Right lobe of liver (tissue), 6 donors: ENCODE results near the gene DPH3. TPM values are rescaled to one million over a fixed set of nuclear protein-coding genes. Genes with fewer than 3 reads are reported as not detected.

Experiments
- ATAC-seq, 4 donors: fragments of 200-7000 bp; cut with Tn5 transposase; one replicate each; pipeline ENCODE4 v1.9.1; 2020; ENCODE audit warnings: mild to moderate bottlenecking in 4 of 4, moderate library complexity in 4 of 4
- DNase-seq, 3 donors: peaks; one replicate each; pipeline ENCODE4 v3.0.0-alpha.2; 2020
- H3K27ac ChIP-seq, 3 donors: fragments of 200-600 bp; one replicate each; pipeline ENCODE4 v1.8.0; 2022
- H3K27me3 ChIP-seq, 2 donors: fragments of 200-600 bp; one replicate each; pipeline ENCODE4 v1.8.0; 2022
- H3K36me3 ChIP-seq, 4 donors: fragments of 200-600 bp; sonication (generic) in 1 of 4; one replicate each; pipeline versions ENCODE4 v1.5.1 to v1.8.0; 2017 to 2022; ENCODE audit warnings: control low read depth in 1 of 4
- H3K4me1 ChIP-seq, 4 donors: fragments of 200-600 bp; sonication (generic) in 1 of 4; one replicate each; pipeline versions ENCODE4 v1.5.1 to v1.8.0; 2017 to 2022; ENCODE audit warnings: control low read depth in 1 of 4
- H3K4me3 ChIP-seq, 3 donors: fragments of 200-600 bp; one replicate each; pipeline ENCODE4 v1.8.0; 2022
- H3K9me3 ChIP-seq, 4 donors: fragments of 200-600 bp; sonication (generic) in 1 of 4; one replicate each; pipeline versions ENCODE4 v1.5.1 to v1.8.0; 2017 to 2022; ENCODE audit warnings: control low read depth in 1 of 4
- CTCF ChIP-seq, 4 donors: fragments of 200-600 bp in 3 of 4; fragments of 450-650 bp in 1 of 4; IDR thresholded peaks; one replicate each; pipeline versions ENCODE4 v1.5.1 to v1.8.0; 2016 to 2022; ENCODE audit warnings: antibody characterized with exemption in 4 of 4, mild to moderate bottlenecking in 2 of 4
- POLR2A ChIP-seq: fragments of 450-650 bp; IDR thresholded peaks from one replicate; pipeline ENCODE4 v1.6.1; 2017; ENCODE audit warnings: antibody characterized with exemption, mild to moderate bottlenecking
- WGBS: methylation state at CpG from one replicate; pipeline ENCODE4 v1.1.6; 2018; ENCODE audit warnings: low coverage, low lambda C conversion rate; ENCODE audit not compliant: insufficient coverage; ENCODE audit errors: missing lambda C conversion rate; 5-methylcytosine and 5-hydroxymethylcytosine counted together
- intact Hi-C, 2 donors: fragments of 100-400 bp; cut with DNase I; formaldehyde crosslinking; loops; one replicate each; pipeline versions ENCODE4 v1.11.2 to v1.14.1; 2022
- total RNA-seq, 6 experiments: library from RNA; depleted of rRNA in 2 of 6; stranded (reverse); fragments of >200 nt in 2 of 6; fragmentation: NEBNext Ultra II Directional in 3 of 6; extraction: Animal tissue kit (Norgen Biotek cat#: 25700) in 3 of 6; gene quantifications; one replicate each; pipeline versions ENCODE4 v1.1.0 to v1.2.4, GENCODE V29; 2016 to 2023
- donor health status: DM: no; HTN: yes; CAD: no.
- donor health status: DM: no; HTN: no; CAD: no.
- donor health status: DM: no; HTN: no; CAD: no.
- donor health status: DM: no; HTN: yes; CAD: no.
- donor health status: DM: no; HTN: yes; CAD: no.

Gene DPH3
- total RNA-seq, 6 experiments from 2014 or later: 9.7 to 15.0 (median 12.9) TPM

GRCh38 chr3:16300881-16301359, 36.2 kb upstream of the DPH3 start:
- DNase-seq (no peak), ATAC-seq (peak; percentile 14 to 53 (median 20))
- H3K27ac ChIP-seq: peak overlapping the region in 1 of 3 donors; percentile 16
- intact Hi-C loops: no loop called here
- no peak for TF ChIP-seq CTCF (IDR thresholded peaks at IDR 0.05)
- no peak for TF ChIP-seq POLR2A
- H3K27me3 ChIP-seq: no peaks in the 10 kb centered on the region
- H3K9me3 ChIP-seq: no peaks in the 10 kb centered on the region
- H3K36me3 ChIP-seq: peaks cover 0 to 14% (median 3%) of the 10 kb centered on the region in 4 donors
- H3K4me1 ChIP-seq: peaks cover 0 to 27% (median 10%) of the 10 kb centered on the region in 4 donors
- H3K4me3 ChIP-seq: no peak overlapping the region
- whole genome bisulfite sequencing: 40% methylated on average over 1 of the region's 2 CpGs

DNA sequence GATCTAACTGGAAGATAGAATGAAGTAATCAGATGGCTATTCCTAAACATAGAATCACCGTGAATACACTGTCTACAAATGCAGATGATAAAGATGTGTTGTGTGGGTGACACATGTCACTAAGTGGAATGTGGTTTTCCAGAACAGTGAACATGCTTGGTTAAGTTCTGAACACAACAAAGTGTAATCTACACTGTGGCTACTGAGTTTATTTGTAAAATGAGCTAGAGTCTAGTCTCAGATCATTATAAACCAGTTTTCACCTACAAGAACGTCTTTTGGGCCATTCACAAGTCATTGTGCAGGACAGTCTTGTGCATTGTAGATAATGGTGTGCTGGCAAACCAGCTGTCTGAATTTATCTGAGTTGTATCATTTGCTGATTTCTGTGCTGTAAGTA, 35.6 kb upstream of the DPH3 start:
- Histone ChIP-seq H3K9me3 (no peaks in the 10 kb centered on the region), H3K4me1 (peaks cover 0 to 22% (median 7%) of the 10 kb centered on the region in 4 donors), H3K36me3 (peaks cover 0 to 20% (median 3%) of the 10 kb centered on the region in 4 donors), H3K4me3 (no peak overlapping the region), H3K27me3 (no peaks in the 10 kb centered on the region), H3K27ac (peak overlapping the region in 1 of 3 donors; percentile 16)
- no peak for ATAC-seq
- intact Hi-C loops: no loop called here
- TF ChIP-seq POLR2A: no peak
- no peak for TF ChIP-seq CTCF (IDR thresholded peaks at IDR 0.05)
- no peak for DNase-seq
- WGBS: 66% methylated on average over 2 of the region's 2 CpGs

DNA sequence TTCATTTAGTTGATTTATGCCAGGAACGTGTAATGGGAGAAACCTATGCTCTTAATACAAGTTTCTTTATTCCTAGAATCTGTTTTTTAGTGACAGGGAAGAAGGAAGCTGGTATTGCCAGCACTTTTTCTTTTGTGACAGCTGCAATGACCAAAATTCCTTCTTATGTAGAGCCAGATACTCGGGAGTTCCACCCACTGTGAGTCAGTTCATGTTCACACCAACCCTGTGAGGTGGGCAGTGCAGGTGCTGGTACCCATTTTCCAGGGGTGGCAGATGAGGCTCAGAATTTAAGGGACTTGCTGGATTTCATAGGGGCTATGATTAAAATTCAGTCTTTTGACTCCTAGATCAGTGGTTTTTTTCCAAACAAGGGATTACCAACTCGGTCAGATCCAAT, 35.0 kb upstream of the DPH3 start:
- ATAC-seq (no peak), DNase-seq (no peak)
- intact Hi-C loops: no loop called here
- Histone ChIP-seq H3K4me3 (no peak overlapping the region), H3K36me3 (peaks cover 0 to 22% (median 3%) of the 10 kb centered on the region in 4 donors), H3K27me3 (no peaks in the 10 kb centered on the region), H3K27ac (no peak overlapping the region), H3K9me3 (no peaks in the 10 kb centered on the region), H3K4me1 (peaks cover 0 to 16% (median 4%) of the 10 kb centered on the region in 4 donors)
- WGBS: 76% methylated on average over 3 of the region's 3 CpGs
- TF ChIP-seq POLR2A (no peak), CTCF (IDR thresholded peaks at IDR 0.05) (no peak)

DNA sequence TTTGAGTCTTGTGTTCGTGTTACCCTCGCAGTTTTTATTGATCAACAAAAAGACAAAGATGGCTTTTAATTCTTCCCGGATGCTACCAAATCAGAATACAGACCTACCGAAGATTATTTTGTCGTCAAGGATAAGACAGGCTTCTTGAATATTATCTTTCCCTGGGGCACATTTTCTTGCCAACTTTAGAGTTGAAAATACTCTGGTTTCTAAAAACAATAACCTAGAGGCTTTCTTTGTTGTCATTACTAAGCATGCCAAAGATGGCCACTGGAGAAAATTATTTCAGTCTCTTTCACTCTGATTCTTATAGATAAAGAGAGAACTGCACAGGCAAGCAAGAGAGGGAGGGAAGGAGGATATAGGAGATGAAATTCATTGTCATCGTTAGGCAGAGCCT, 34.1 kb upstream of the DPH3 start:
- peaks cover 0 to 8% (median 0%) of the 10 kb centered on the region in 4 donors for H3K4me1 ChIP-seq
- 86% methylated on average over 6 of the region's 6 CpGs for WGBS
- H3K4me3 ChIP-seq: no peak overlapping the region
- H3K36me3 ChIP-seq: peaks cover 0 to 22% (median 3%) of the 10 kb centered on the region in 4 donors
- H3K27ac ChIP-seq: no peak overlapping the region
- H3K27me3 ChIP-seq: no peaks in the 10 kb centered on the region
- H3K9me3 ChIP-seq: no peaks in the 10 kb centered on the region
- intact Hi-C loops: no loop called here
- ATAC-seq (no peak), DNase-seq (no peak)
- no peak for TF ChIP-seq CTCF (IDR thresholded peaks at IDR 0.05)
- no peak for TF ChIP-seq POLR2A
